ENCODE measurements around the gene PIK3R3. TPM values are rescaled to one million over a fixed set of nuclear protein-coding genes. Genes with fewer than 3 reads are reported as not detected.

The PIK3R3 gene
- total and polyA plus RNA-seq, 9 of the 15 experiments (the other 6 are each of a cell fraction or from before 2014, with no cell fraction given) = 1.4 to 7.7 (median 4.6) TPM

- peak overlapping the region; percentile 18; the same call in 1 of the 3 replicates for H3K27ac ChIP-seq (ENCODE audit: extremely low read depth, low read depth, low read length)
- TF ChIP-seq ILK (tag; IDR thresholded peaks at IDR 0.05; ENCODE audit: borderline replicate concordance, low read depth) = no peak
- TF ChIP-seq U2AF2 (optimal IDR thresholded peaks at IDR 0.05; ENCODE audit: low read depth, low read length) = no peak
- TF ChIP-seq FOXA3 (CRISPR knock-in tag; conservative IDR thresholded peaks at IDR 0.05 in 1 of 2, IDR thresholded peaks at IDR 0.05 in 1 of 2) = no peak
- TF ChIP-seq, protein P1, sequence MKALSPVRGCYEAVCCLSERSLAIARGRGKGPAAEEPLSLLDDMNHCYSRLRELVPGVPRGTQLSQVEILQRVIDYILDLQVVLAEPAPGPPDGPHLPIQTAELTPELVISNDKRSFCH (CRISPR knock-in tag; IDR thresholded peaks at IDR 0.05) = no peak
- TF ChIP-seq, protein P1 (tag; IDR thresholded peaks at IDR 0.05) = no peak
- TF ChIP-seq ARNT (IDR thresholded peaks at IDR 0.05) = no peak
- TF ChIP-seq RBM14 (IDR thresholded peaks at IDR 0.05; ENCODE audit: borderline replicate concordance, insufficient read depth, low read depth, low read length) = no peak
- no peak for TF ChIP-seq L3MBTL2 (IDR thresholded peaks at IDR 0.05)
- no peak for TF ChIP-seq FOXA1 (IDR thresholded peaks at IDR 0.05; ENCODE audit: borderline replicate concordance)
- TF ChIP-seq ZNF778 (CRISPR knock-in tag; IDR thresholded peaks at IDR 0.05) = no peak
- no peak for TF ChIP-seq KDM2B (CRISPR knock-in tag; IDR thresholded peaks at IDR 0.05)
- no peak for TF ChIP-seq ZNF609 (CRISPR knock-in tag; IDR thresholded peaks at IDR 0.05; ENCODE audit: borderline replicate concordance)
- no peak for TF ChIP-seq MTA2 (IDR thresholded peaks at IDR 0.05; ENCODE audit: low read depth)
- TF ChIP-seq ZNF77 (CRISPR knock-in tag; IDR thresholded peaks at IDR 0.05) = no peak
- TF ChIP-seq, protein P2, sequence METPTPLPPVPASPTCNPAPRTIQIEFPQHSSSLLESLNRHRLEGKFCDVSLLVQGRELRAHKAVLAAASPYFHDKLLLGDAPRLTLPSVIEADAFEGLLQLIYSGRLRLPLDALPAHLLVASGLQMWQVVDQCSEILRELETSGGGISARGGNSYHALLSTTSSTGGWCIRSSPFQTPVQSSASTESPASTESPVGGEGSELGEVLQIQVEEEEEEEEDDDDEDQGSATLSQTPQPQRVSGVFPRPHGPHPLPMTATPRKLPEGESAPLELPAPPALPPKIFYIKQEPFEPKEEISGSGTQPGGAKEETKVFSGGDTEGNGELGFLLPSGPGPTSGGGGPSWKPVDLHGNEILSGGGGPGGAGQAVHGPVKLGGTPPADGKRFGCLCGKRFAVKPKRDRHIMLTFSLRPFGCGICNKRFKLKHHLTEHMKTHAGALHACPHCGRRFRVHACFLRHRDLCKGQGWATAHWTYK (CRISPR knock-in tag; IDR thresholded peaks at IDR 0.05) = no peak
- TF ChIP-seq NONO (IDR thresholded peaks at IDR 0.05; ENCODE audit: low read depth in 2 of 2, low read length in 1 of 2) = no peak
These were observed 17.4 kb downstream of the PIK3R3 start for GRCh38 chr1:46114925-46115603.

More at GRCh38 chr1:46114925-46115603, 17.4 kb downstream of the PIK3R3 start:
- ChIA-PET CTCF (ENCODE audit: low intra/inter-chr PET ratio) (no interaction called here), POLR2A (interaction anchor here (0.6 to 2.8 kb wide), 3 partner anchors 9 to 407 kb away, joined by 3 to 9 read pairs (median 3); partner anchors contain the start of gene PIK3R3)
- Histone ChIP-seq H3K4me3 (no peak overlapping the region), H4K20me1 (replicated peaks; ENCODE audit: control insufficient read depth, insufficient read depth, low read length) (no peaks in the 10 kb centered on the region), H3K9me3 (replicated peaks; ENCODE audit: control insufficient read depth, insufficient read depth, low read depth, low read length) (no peaks in the 10 kb centered on the region), H3K4me1 (replicated peaks in 1 of 2; ENCODE audit: control insufficient read depth in 2 of 2, insufficient read depth in 2 of 2, low read length in 2 of 2) (peaks cover 7 to 11% of the 10 kb centered on the region in 2 experiments; a peak in 4 of 5 replicates), H3K9ac (ENCODE audit: insufficient read depth in 1 of 2, low read depth in 2 of 2, low read length in 2 of 2) (peak overlapping the region in 1 of 2 experiments; percentile 29; a peak in 1 of 4 replicates), H3K79me2 (ENCODE audit: control insufficient read depth, insufficient read depth, low read length) (no peaks in the 10 kb centered on the region), H3K36me3 (ENCODE audit: control insufficient read depth, insufficient read depth, low read length) (no peaks in the 10 kb centered on the region), H3K9me1 (ENCODE audit: control insufficient read depth, insufficient read depth, low read length) (no peaks in the 10 kb centered on the region), H2AFZ (ENCODE audit: low read depth, low read length) (peak overlapping the region; percentile 68), H3K27me3 (ENCODE audit: control insufficient read depth in 2 of 2, insufficient read depth in 2 of 2, low read length in 2 of 2) (no peaks in the 10 kb centered on the region), H3K4me2 (ENCODE audit: insufficient read depth, low read length) (peak overlapping the region; percentile 11; the same call in 1 of the 2 replicates)
- ATAC-seq (peak; percentile 46), DNase-seq (ENCODE audit: extremely low read depth in 1 of 4, low spot score in 3 of 4) (no peak), FAIRE-seq (no peak)
- intact Hi-C loops (cut with micrococcal nuclease) (no loop called here), in situ Hi-C loops (cut with MboI) (no loop called here)
- BruUV-seq (replicated peaks) = no TSS peak
- WGBS (ENCODE audit: insufficient coverage, low coverage, missing lambda C conversion rate) = 49% methylated on average over 2 of the region's 2 CpGs

Data from K562 (cell line).